ENCODE data around the gene KDM2A. TPM values are rescaled to one million over a fixed set of nuclear protein-coding genes. Genes with fewer than 3 reads are reported as not detected.

KDM2A gene
- total RNA-seq, 4 donors from 2014 or later, result 65.3 to 137 (median 81.2) TPM

DNA sequence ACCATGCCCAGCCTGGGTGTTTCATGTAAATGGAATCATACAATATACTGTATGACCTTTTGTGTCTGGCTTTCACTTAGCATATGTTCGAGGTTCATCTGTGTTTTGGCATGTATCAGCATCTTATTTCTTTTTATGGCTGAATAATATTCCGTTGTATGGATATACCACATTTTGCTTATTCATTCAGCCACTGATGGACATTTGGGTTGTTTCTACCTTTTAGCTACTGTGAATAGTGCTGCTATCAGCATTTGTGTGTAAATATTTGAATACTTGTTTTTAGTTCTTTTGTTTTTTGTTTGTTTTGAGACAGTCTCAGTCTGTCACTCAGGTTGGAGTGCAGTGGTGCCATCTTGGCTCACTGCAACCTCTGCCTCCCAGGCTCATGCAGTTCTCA is 35.7 kb downstream of the KDM2A start:
- whole genome bisulfite sequencing, 2 donors (ENCODE audit: low coverage in 1 of 2), result 96 to 100% methylated on average over 2 of the region's 2 CpGs

DNA sequence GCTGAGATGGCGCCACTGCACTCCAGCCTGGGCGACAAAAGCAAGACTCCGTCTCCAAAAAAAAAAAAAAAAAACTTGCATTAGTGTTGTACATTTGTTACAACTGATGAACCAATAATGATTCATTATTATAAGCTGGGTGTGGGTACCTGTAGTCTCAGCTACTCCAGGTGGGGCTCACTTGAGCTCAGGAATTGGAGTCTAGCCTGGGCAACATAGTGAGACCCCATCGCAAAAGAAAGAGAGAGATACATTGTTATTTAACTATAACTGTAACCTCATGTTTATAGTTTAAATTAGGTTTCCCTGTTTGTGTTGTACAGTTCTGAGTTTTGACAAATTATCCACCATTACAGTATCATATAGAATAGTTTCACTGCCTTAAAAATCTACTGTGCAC is 38.6 kb downstream of the KDM2A start:
- WGBS, 2 donors (ENCODE audit: low coverage in 1 of 2), result 95 to 96% methylated on average over 2 to 4 of the region's 4 CpGs
- DNase-seq, result no peak
- in situ Hi-C loops (cut with MboI; ENCODE audit: low pct_ligation_motif_present in 1 of 4, low pct_unique_long_range_greater_than_20kb in 1 of 4, low sequenced_read_pairs in 3 of 4), result no loop called here

More for the DNA sequence above, 35.7 kb downstream of the KDM2A start:
- H3K9me3 ChIP-seq, result no peaks in the 10 kb centered on the region
- peaks cover 0 to 7% (median 2%) of the 10 kb centered on the region in 4 donors for H3K4me1 ChIP-seq
- intact Hi-C loops (cut with DNase I; ENCODE audit: low total_unique reads), result no loop called here
- DNase-seq, result no peak
- no peak overlapping the region for H3K4me3 ChIP-seq
- no peak overlapping the region for H3K27ac ChIP-seq
- TF ChIP-seq POLR2A (IDR thresholded peaks at IDR 0.05), result no peak
- no peak for TF ChIP-seq POLR2AphosphoS5 (IDR thresholded peaks at IDR 0.05)
- TF ChIP-seq, protein P1, sequence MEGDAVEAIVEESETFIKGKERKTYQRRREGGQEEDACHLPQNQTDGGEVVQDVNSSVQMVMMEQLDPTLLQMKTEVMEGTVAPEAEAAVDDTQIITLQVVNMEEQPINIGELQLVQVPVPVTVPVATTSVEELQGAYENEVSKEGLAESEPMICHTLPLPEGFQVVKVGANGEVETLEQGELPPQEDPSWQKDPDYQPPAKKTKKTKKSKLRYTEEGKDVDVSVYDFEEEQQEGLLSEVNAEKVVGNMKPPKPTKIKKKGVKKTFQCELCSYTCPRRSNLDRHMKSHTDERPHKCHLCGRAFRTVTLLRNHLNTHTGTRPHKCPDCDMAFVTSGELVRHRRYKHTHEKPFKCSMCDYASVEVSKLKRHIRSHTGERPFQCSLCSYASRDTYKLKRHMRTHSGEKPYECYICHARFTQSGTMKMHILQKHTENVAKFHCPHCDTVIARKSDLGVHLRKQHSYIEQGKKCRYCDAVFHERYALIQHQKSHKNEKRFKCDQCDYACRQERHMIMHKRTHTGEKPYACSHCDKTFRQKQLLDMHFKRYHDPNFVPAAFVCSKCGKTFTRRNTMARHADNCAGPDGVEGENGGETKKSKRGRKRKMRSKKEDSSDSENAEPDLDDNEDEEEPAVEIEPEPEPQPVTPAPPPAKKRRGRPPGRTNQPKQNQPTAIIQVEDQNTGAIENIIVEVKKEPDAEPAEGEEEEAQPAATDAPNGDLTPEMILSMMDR (IDR thresholded peaks at IDR 0.05), result no peak
- TF ChIP-seq EP300 (IDR thresholded peaks at IDR 0.05; ENCODE audit: low read depth), result no peak
- peaks cover 0 to 8% (median 3%) of the 10 kb centered on the region in 4 donors for H3K36me3 ChIP-seq
- H3K27me3 ChIP-seq, result no peaks in the 10 kb centered on the region
- in situ Hi-C loops (cut with MboI; ENCODE audit: low pct_ligation_motif_present in 1 of 4, low pct_unique_long_range_greater_than_20kb in 1 of 4, low sequenced_read_pairs in 3 of 4), result no loop called here

DNA sequence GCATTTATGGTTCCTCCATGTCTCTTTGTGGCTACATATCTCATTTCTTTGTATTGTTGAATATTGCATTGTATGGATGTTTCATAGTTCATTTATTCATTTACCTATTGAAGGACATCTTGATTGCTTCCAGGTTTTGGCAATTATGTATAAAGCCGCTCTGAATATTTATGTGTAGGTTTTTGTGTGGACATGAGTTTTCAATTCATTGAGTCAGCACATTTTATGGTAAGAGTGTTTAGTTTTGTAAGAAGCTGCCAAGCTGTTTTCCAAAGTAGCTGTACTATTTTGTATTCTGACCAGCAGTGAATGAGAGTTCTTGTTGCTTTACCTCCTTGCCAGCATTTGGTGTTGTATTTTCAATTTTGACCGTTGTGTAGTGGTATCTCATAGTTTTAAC is 39.2 kb downstream of the KDM2A start:
- intact Hi-C loops (cut with DNase I; ENCODE audit: low total_unique reads), result no loop called here
- TF ChIP-seq POLR2AphosphoS5 (IDR thresholded peaks at IDR 0.05), result no peak
- TF ChIP-seq EP300 (IDR thresholded peaks at IDR 0.05; ENCODE audit: low read depth), result no peak
- TF ChIP-seq POLR2A (IDR thresholded peaks at IDR 0.05), result no peak
- TF ChIP-seq, protein P1 (IDR thresholded peaks at IDR 0.05), result no peak
- H3K4me3 ChIP-seq, result no peak overlapping the region
- in situ Hi-C loops (cut with MboI; ENCODE audit: low pct_ligation_motif_present in 1 of 4, low pct_unique_long_range_greater_than_20kb in 1 of 4, low sequenced_read_pairs in 3 of 4), result no loop called here
- WGBS, 2 donors (ENCODE audit: low coverage in 1 of 2), result 68 to 85% methylated on average over 2 of the region's 2 CpGs
- no peak overlapping the region for H3K27ac ChIP-seq
- H3K4me1 ChIP-seq, result peaks cover 0 to 16% (median 2%) of the 10 kb centered on the region in 4 donors
- H3K9me3 ChIP-seq, result no peaks in the 10 kb centered on the region
- H3K36me3 ChIP-seq, result no peaks in the 10 kb centered on the region
- no peaks in the 10 kb centered on the region for H3K27me3 ChIP-seq
- no peak for DNase-seq

More for the DNA sequence above, 38.6 kb downstream of the KDM2A start:
- Histone ChIP-seq H3K36me3 (no peaks in the 10 kb centered on the region), H3K4me1 (peaks cover 0 to 16% (median 2%) of the 10 kb centered on the region in 4 donors), H3K9me3 (no peaks in the 10 kb centered on the region), H3K4me3 (no peak overlapping the region), H3K27me3 (no peaks in the 10 kb centered on the region), H3K27ac (no peak overlapping the region)
- no peak for TF ChIP-seq POLR2AphosphoS5 (IDR thresholded peaks at IDR 0.05)
- no peak for TF ChIP-seq POLR2A (IDR thresholded peaks at IDR 0.05)
- TF ChIP-seq, protein P1 (IDR thresholded peaks at IDR 0.05), result no peak
- TF ChIP-seq EP300 (IDR thresholded peaks at IDR 0.05; ENCODE audit: low read depth), result no peak
- intact Hi-C loops (cut with DNase I; ENCODE audit: low total_unique reads), result no loop called here

DNA sequence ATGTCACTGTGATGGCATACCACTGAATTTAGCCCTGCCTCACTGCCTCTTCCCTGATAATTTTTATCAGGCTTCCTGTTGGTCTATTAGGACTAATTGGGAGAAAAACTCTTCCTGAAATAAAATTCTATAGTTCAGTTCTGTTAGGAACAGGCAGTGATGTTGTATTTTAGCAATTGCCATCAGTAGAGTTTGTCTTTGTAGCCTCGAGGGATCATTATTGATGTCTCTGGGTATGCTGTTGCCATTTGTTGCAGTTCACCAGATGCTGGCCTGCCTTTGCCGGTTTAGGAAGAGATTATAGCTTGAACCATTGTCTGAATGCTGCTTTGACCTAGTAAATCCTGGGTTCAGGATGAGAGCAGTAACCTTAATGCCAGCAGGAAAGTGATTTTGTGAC is 41.0 kb downstream of the KDM2A start:
- no peaks in the 10 kb centered on the region for H3K36me3 ChIP-seq
- no peak for DNase-seq
- H3K27ac ChIP-seq, result no peak overlapping the region
- no peaks in the 10 kb centered on the region for H3K27me3 ChIP-seq
- no peak for TF ChIP-seq POLR2A (IDR thresholded peaks at IDR 0.05)
- no peak for TF ChIP-seq EP300 (IDR thresholded peaks at IDR 0.05; ENCODE audit: low read depth)
- TF ChIP-seq, protein P1 (IDR thresholded peaks at IDR 0.05), result no peak
- TF ChIP-seq POLR2AphosphoS5 (IDR thresholded peaks at IDR 0.05), result no peak
- intact Hi-C loops (cut with DNase I; ENCODE audit: low total_unique reads), result loop anchor here (10.0 kb wide), 1 partner anchor 75 kb away; no protein-coding TSS in a partner anchor
- in situ Hi-C loops (cut with MboI; ENCODE audit: low pct_ligation_motif_present in 1 of 4, low pct_unique_long_range_greater_than_20kb in 1 of 4, low sequenced_read_pairs in 3 of 4), result no loop called here
- peaks cover 0 to 16% (median 2%) of the 10 kb centered on the region in 4 donors for H3K4me1 ChIP-seq
- H3K4me3 ChIP-seq, result no peak overlapping the region
- H3K9me3 ChIP-seq, result no peaks in the 10 kb centered on the region
- WGBS, 2 donors (ENCODE audit: low coverage in 1 of 2), result 53 to 89% methylated on average over 1 to 2 of the region's 2 CpGs

All from transverse colon (tissue), 4 donors.